Stimulated activated CD4-positive, alpha-beta T cell treated with anti-CD3 and anti-CD28 coated beads, Interleukin-4, amount 100 ng/mL, for 4 hours (primary cell): ENCODE data around the gene LOX.

Experiments used
- DNase-seq, 2 experiments: peaks; one replicate each; pipeline ENCODE4 v3.0.0-alpha.2; 2020

The LOX gene

GRCh38 chr5:122078116-122079110, at the start of gene LOX:
Gene LOX, minus strand, starts transcription at chr5:122078259. Its CDS starts 274 bp downstream, at chr5:122077985.
- DNase-seq = no peak

- DNase-seq = no peak
These were observed 48.8 kb upstream of the LOX start for GRCh38 chr5:122126756-122127321.

GRCh38 chr5:122126177-122126755, 48.2 kb upstream of the LOX start:
- no peak for DNase-seq

- no peak for DNase-seq
These were observed 46.7 kb upstream of the LOX start for GRCh38 chr5:122124766-122125165.

- DNase-seq = no peak
These were observed 43.7 kb upstream of the LOX start for GRCh38 chr5:122121479-122122465.

- DNase-seq = no peak
These were observed 42.9 kb upstream of the LOX start for GRCh38 chr5:122120957-122121356.

- no peak for DNase-seq
These were observed 42.4 kb upstream of the LOX start for GRCh38 chr5:122120493-122120892.

GRCh38 chr5:122119205-122119604, 41.1 kb upstream of the LOX start:
- no peak for DNase-seq

- no peak for DNase-seq
These were observed 40.4 kb upstream of the LOX start for GRCh38 chr5:122118356-122118948.

- DNase-seq = no peak
These were observed 36.4 kb upstream of the LOX start for GRCh38 chr5:122114501-122114900.

GRCh38 chr5:122112733-122113558, 34.9 kb upstream of the LOX start:
- no peak for DNase-seq

- DNase-seq = no peak
These were observed 34.0 kb upstream of the LOX start for GRCh38 chr5:122112063-122112462.

- DNase-seq = no peak
These were observed 33.4 kb upstream of the LOX start for GRCh38 chr5:122111460-122111859.

GRCh38 chr5:122110987-122111386, 32.9 kb upstream of the LOX start:
- DNase-seq = no peak

GRCh38 chr5:122107016-122107415, 29.0 kb upstream of the LOX start:
- DNase-seq = no peak

GRCh38 chr5:122105909-122106308, 27.9 kb upstream of the LOX start:
- no peak for DNase-seq

- no peak for DNase-seq
These were observed 24.8 kb upstream of the LOX start for GRCh38 chr5:122102825-122103224.

GRCh38 chr5:122101636-122102285, 23.7 kb upstream of the LOX start:
- DNase-seq = no peak

GRCh38 chr5:122099060-122099790, 21.2 kb upstream of the LOX start:
- no peak for DNase-seq

GRCh38 chr5:122097391-122097790, 19.3 kb upstream of the LOX start:
- no peak for DNase-seq
